PC-9 (cell line): Measurements from ENCODE around the gene REG3G.

Experiments used
- CTCF ChIP-seq: fragments of 200-600 bp; sonication (generic); conservative IDR thresholded peaks from 2 replicates; pipeline ENCODE4 v1.6.1; 2017; ENCODE audit warnings: mixed run types, antibody characterized with exemption, mild to moderate bottlenecking, moderate library complexity
- EZH2 ChIP-seq: fragments of 200-600 bp; sonication (generic); IDR thresholded peaks from 2 replicates; pipeline ENCODE4 v1.8.0; 2017; ENCODE audit warnings: antibody characterized with exemption, low read depth

DNA sequence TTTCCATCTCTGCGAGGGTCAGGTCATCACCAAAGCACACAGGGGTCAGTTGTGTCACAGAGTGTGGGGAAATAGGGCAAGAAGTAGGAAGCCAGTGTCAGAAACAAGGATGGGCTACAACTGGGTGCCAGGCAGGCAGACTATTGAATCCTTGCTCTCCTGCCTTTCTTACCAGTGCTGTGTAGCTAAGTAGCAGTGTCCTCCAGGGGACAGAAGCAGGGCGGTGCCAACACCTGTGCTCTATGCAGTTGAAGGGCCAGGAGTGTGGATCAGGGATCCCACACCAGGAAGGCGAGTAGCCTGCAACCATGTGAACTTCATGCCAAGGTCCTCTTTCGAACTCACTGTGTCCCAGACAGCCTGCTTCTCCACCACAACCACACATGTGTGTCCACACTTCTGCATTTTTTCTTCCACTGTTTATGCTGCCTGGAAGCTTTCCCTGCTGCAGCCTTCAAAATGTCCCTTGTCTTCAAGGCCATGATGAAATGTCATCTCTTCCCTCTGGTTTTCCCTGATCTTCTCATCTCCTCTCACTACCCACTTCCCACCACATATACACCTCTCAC lies 25.4 kb upstream of the REG3G start:
- TF ChIP-seq CTCF = no peak
- no peak for TF ChIP-seq EZH2
